ENCODE results near the gene SMIM24. TPM values are rescaled to one million over a fixed set of nuclear protein-coding genes. Genes with fewer than 3 reads are reported as not detected.

The SMIM24 gene
- total RNA-seq, 1 donor from 2014 or later, result not detected

DNA sequence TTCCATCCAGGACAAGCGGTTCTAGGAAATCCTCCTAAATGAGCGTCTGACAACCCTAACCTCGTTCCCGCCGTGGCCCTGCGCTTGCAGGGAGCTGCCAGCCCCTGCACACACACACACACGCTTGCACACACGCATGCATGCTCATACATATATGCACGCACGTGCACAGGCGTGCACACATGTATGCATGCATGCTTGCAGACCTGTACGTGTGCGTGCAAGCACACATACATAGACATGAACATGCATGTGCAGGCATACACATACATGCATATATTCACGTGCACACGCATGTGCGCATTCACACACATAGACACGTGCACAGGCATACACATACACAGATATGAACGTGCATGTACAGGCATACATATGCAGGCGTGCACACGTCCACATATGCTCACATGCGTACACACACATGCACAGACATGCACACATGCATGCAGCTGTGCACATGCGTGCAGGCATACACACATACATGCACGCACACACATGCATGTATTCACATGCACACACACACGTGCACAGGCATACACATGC is 35.6 kb downstream of the SMIM24 start:
- Mint-ChIP-seq H3K27me3 (ENCODE audit: unreplicated experiment) (peaks cover 4% of the 10 kb centered on the region), H3K9me3 (ENCODE audit: unreplicated experiment) (no peaks in the 10 kb centered on the region), H3K36me3 (ENCODE audit: low read depth, unreplicated experiment) (no peaks in the 10 kb centered on the region), H3K4me3 (ENCODE audit: unreplicated experiment) (no peak overlapping the region), H3K4me1 (ENCODE audit: unreplicated experiment) (peaks cover 11% of the 10 kb centered on the region), H3K27ac (ENCODE audit: unreplicated experiment) (no peak overlapping the region)
- DNase-seq (ENCODE audit: low spot score), result no peak
- TF ChIP-seq, protein P1, sequence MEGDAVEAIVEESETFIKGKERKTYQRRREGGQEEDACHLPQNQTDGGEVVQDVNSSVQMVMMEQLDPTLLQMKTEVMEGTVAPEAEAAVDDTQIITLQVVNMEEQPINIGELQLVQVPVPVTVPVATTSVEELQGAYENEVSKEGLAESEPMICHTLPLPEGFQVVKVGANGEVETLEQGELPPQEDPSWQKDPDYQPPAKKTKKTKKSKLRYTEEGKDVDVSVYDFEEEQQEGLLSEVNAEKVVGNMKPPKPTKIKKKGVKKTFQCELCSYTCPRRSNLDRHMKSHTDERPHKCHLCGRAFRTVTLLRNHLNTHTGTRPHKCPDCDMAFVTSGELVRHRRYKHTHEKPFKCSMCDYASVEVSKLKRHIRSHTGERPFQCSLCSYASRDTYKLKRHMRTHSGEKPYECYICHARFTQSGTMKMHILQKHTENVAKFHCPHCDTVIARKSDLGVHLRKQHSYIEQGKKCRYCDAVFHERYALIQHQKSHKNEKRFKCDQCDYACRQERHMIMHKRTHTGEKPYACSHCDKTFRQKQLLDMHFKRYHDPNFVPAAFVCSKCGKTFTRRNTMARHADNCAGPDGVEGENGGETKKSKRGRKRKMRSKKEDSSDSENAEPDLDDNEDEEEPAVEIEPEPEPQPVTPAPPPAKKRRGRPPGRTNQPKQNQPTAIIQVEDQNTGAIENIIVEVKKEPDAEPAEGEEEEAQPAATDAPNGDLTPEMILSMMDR (IDR thresholded peaks at IDR 0.05; ENCODE audit: unreplicated experiment), result no peak

DNA sequence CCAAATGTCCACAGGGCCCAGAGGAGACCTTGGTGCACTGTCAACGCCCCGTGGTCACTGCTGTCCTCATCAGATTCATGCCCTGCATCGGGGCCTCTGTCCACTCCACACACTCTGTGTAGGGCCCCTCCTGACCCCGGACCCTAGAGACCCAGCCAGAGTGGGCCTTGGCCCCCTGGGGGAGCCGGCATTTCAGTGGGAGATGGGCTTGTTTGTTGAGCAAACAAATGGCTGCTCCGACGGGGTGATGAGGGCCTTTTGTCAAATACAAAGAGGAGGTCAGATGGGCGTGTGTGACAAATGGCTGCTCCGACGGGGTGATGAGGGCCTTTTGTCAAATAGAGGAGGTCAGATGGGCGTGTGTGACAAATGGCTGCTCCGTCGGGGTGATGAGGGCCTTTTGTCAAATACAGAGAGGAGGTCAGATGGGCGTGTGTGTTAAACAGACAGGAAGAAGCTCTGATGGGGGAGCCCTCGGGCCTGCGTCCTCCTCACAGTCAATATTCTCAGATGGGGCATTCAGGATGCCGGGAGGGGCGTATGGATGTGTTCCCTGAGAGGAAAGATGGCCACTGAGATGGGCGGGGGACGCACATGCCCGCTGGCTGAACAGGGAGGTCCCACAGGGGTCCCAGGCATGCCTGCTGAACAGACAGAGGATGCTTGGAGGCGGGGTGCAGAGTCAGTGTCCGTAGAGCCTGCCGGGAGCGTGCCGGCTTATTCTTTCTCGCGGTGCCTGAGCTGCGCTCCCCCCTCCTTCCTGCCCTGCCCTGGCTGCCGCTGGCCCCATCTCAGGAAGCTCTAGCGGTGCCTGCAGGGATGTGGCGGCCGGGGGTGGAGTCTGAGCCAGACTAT is 36.3 kb downstream of the SMIM24 start:
- peak; percentile 73 for DNase-seq (ENCODE audit: low spot score)
- Mint-ChIP-seq H3K4me1 (ENCODE audit: unreplicated experiment) (peaks cover 11% of the 10 kb centered on the region), H3K27ac (ENCODE audit: unreplicated experiment) (peak overlapping the region; percentile 24), H3K36me3 (ENCODE audit: low read depth, unreplicated experiment) (no peaks in the 10 kb centered on the region), H3K27me3 (ENCODE audit: unreplicated experiment) (peaks cover 4% of the 10 kb centered on the region), H3K9me3 (ENCODE audit: unreplicated experiment) (no peaks in the 10 kb centered on the region), H3K4me3 (ENCODE audit: unreplicated experiment) (peak overlapping the region; percentile 35)
- TF ChIP-seq, protein P1 (IDR thresholded peaks at IDR 0.05; ENCODE audit: unreplicated experiment), result no peak

DNA sequence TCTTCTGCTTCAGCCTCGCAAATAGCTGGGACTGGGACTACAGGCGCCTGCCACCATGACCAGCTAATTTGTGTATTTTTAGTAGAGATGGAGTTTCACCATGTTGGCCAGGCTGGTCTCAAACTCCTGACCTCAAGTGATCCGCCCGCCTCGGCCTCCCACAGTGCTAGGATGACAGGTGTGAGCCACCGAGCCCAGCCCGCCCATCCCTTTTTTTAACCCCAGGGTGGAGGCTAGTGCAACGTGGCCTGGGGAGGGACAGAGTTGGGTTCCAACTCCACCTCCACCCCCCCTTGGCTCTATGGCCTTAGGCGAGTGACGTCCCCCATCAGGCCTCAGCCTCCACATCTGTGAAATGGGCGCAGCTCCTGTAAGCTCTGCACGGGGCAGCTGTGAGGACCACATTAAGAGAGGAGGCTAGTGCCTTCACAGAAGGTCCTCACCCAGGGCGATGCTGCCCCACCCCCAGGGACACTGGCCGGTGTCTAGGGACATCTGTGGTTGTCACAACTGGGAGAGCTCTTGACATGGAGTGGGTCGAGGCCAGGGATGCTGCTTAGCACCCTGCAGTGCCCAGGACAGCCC is 37.7 kb downstream of the SMIM24 start:
- no peak for DNase-seq (ENCODE audit: low spot score)
- H3K4me1 Mint-ChIP-seq (ENCODE audit: unreplicated experiment), result peaks cover 11% of the 10 kb centered on the region
- H3K9me3 Mint-ChIP-seq (ENCODE audit: unreplicated experiment), result no peaks in the 10 kb centered on the region
- H3K27ac Mint-ChIP-seq (ENCODE audit: unreplicated experiment), result no peak overlapping the region
- H3K4me3 Mint-ChIP-seq (ENCODE audit: unreplicated experiment), result no peak overlapping the region
- no peaks in the 10 kb centered on the region for H3K36me3 Mint-ChIP-seq (ENCODE audit: low read depth, unreplicated experiment)
- TF ChIP-seq, protein P1 (IDR thresholded peaks at IDR 0.05; ENCODE audit: unreplicated experiment), result no peak
- peaks cover 4% of the 10 kb centered on the region for H3K27me3 Mint-ChIP-seq (ENCODE audit: unreplicated experiment)

DNA sequence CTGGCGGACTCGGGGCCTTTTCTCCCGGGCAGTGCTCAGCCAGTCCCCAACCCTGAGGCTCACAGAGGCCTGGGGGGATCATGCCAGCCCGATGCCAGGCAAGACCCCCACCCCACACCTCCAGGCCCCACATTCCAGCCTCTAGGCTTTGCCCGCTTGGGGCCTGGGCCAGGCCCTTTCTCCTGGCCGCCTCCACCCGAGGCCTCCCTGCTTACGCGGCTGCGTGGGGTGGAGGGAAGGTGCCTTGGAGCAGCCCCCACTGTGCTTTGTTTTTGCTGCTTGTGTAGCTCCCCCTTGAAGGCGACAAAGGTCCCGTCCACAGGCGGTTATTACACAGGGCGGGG is 38.4 kb downstream of the SMIM24 start:
- H3K4me3 Mint-ChIP-seq (ENCODE audit: unreplicated experiment), result no peak overlapping the region
- no peaks in the 10 kb centered on the region for H3K36me3 Mint-ChIP-seq (ENCODE audit: low read depth, unreplicated experiment)
- peaks cover 11% of the 10 kb centered on the region for H3K4me1 Mint-ChIP-seq (ENCODE audit: unreplicated experiment)

More for the DNA sequence above, 38.4 kb downstream of the SMIM24 start:
- H3K27me3 Mint-ChIP-seq (ENCODE audit: unreplicated experiment), result peaks cover 4% of the 10 kb centered on the region
- no peaks in the 10 kb centered on the region for H3K9me3 Mint-ChIP-seq (ENCODE audit: unreplicated experiment)
- no peak overlapping the region for H3K27ac Mint-ChIP-seq (ENCODE audit: unreplicated experiment)
- DNase-seq (ENCODE audit: low spot score), result no peak
- TF ChIP-seq, protein P1 (IDR thresholded peaks at IDR 0.05; ENCODE audit: unreplicated experiment), result no peak

All from endothelial cell (in vitro differentiated cells).